MCF 10A (cell line): ENCODE measurements around the gene GEMIN4. TPM values are rescaled to one million over a fixed set of nuclear protein-coding genes. Genes with fewer than 3 reads are reported as not detected.

Experiments
- BruUV-seq: library from RNA; stranded (reverse); fragments of 400-500 nt; replicated peaks from 2 replicates; lab custom pipeline; 2021; lab: Mats Ljungman, UMichigan
- CTCF ChIA-PET: fragments of 300-600 bp; sonication (Branson Sonifier 250); formaldehyde crosslinking; extraction: SDS; loops from one replicate; lab custom pipeline; 2021; ENCODE audit warnings: antibody characterized with exemption, inconsistent platforms; lab: Yijun Ruan, JAX
- POLR2A ChIA-PET: fragments of 300-600, 350-650 bp; sonication (Branson Sonifier 250); formaldehyde crosslinking; extraction: SDS; loops from one replicate; lab custom pipeline; 2020; ENCODE audit warnings: antibody characterized with exemption, inconsistent platforms; lab: Yijun Ruan, JAX
- DNase-seq: peaks from one replicate; pipeline ENCODE4 v3.0.0-alpha.2; 2018; ENCODE audit not compliant: unreplicated experiment
- H3K27ac Mint-ChIP-seq: one replicate; pipeline ENCODE4 v1.8.0; 2022; ENCODE audit warnings: mild to moderate bottlenecking, low read depth, mixed read lengths; ENCODE audit not compliant: unreplicated experiment
- H3K27me3 Mint-ChIP-seq: one replicate; pipeline ENCODE4 v1.8.0; 2022; ENCODE audit warnings: mixed read lengths; ENCODE audit not compliant: insufficient read depth, unreplicated experiment
- H3K36me3 Mint-ChIP-seq: one replicate; pipeline ENCODE4 v1.8.0; 2022; ENCODE audit warnings: mild to moderate bottlenecking, moderate library complexity, mixed read lengths; ENCODE audit not compliant: insufficient read depth, unreplicated experiment
- H3K4me1 Mint-ChIP-seq: one replicate; pipeline ENCODE4 v1.8.0; 2022; ENCODE audit warnings: mixed read lengths; ENCODE audit not compliant: insufficient read depth, unreplicated experiment
- H3K4me3 Mint-ChIP-seq: one replicate; pipeline ENCODE4 v1.8.0; 2022; ENCODE audit warnings: mild to moderate bottlenecking, moderate library complexity, mixed read lengths; ENCODE audit not compliant: unreplicated experiment
- H3K9me3 Mint-ChIP-seq: one replicate; pipeline ENCODE4 v1.8.0; 2022; ENCODE audit warnings: mixed read lengths; ENCODE audit not compliant: unreplicated experiment
- intact Hi-C: fragments of 100-400 bp; cut with micrococcal nuclease; formaldehyde crosslinking; loops from 2 replicates; pipeline ENCODE4 v1.14.1; 2022
- total RNA-seq: library from RNA; stranded (reverse); gene quantifications from 2 replicates; pipeline ENCODE4 v1.2.3, GENCODE V29; 2022
- TF ChIP-seq, protein P1 (sequence below): fragments of 200-600 bp; IDR thresholded peaks from one replicate; pipeline ENCODE4 v1.8.0; 2022; ENCODE audit warnings: antibody characterized with exemption, mild to moderate bottlenecking; ENCODE audit not compliant: unreplicated experiment

The GEMIN4 gene
- total RNA-seq, 1 experiment from 2014 or later = 24.1 TPM

DNA sequence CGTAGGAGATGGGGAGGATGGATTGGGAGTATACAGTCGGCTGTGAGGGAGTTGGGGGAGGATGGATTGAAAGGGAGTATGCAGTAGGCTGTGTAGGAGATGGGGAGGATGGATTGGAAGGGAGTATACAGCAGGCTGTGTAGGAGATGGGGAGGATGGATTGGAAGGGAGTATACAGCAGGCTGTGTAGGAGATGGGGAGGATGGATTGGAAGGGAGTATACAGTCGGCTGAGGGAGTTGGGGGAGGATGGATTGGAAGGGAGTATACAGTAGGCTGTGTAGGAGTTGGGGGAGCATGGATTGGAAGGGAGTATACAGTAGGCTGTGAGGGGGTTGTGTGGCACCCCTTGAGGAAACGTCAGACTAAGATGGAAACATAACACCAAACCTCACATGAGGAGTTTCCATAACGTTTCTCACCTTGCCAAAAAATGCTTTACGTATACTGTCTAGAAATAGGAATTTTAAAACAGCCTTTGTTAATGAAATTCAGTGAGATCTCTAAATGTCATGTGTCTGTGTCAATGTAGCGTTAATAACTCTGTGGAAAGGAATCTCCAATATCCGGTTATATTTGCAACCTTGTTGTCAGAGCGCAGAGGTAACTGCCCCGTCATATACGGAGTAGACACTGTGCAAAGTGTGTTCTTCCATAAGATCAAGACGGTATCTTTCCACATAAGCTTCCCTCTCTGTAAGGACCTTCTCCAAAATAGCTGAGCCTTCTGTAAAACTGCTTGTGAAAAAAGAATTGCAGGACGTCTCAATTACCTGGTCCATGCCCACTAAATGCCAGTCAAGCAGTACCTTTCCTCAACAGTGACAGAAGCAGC, 31.1 kb downstream of the GEMIN4 start:
- Mint-ChIP-seq H3K9me3 (no peaks in the 10 kb centered on the region), H3K4me1 (peaks cover 25% of the 10 kb centered on the region), H3K27ac (peak overlapping the region; percentile 50), H3K27me3 (no peaks in the 10 kb centered on the region), H3K36me3 (peaks cover 13% of the 10 kb centered on the region), H3K4me3 (no peak overlapping the region)
- BruUV-seq = no TSS peak
- TF ChIP-seq, protein P1, sequence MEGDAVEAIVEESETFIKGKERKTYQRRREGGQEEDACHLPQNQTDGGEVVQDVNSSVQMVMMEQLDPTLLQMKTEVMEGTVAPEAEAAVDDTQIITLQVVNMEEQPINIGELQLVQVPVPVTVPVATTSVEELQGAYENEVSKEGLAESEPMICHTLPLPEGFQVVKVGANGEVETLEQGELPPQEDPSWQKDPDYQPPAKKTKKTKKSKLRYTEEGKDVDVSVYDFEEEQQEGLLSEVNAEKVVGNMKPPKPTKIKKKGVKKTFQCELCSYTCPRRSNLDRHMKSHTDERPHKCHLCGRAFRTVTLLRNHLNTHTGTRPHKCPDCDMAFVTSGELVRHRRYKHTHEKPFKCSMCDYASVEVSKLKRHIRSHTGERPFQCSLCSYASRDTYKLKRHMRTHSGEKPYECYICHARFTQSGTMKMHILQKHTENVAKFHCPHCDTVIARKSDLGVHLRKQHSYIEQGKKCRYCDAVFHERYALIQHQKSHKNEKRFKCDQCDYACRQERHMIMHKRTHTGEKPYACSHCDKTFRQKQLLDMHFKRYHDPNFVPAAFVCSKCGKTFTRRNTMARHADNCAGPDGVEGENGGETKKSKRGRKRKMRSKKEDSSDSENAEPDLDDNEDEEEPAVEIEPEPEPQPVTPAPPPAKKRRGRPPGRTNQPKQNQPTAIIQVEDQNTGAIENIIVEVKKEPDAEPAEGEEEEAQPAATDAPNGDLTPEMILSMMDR = no peak
- POLR2A ChIA-PET = interaction anchor here (0.6 to 1.9 kb wide), 4 partner anchors 9 to 276 kb away, joined by 3 to 16 read pairs (median 6); partner anchors contain the start of genes TIMM22 and TLCD3A
- DNase-seq = no peak
- intact Hi-C loops = no loop called here
- CTCF ChIA-PET = no interaction called here

DNA sequence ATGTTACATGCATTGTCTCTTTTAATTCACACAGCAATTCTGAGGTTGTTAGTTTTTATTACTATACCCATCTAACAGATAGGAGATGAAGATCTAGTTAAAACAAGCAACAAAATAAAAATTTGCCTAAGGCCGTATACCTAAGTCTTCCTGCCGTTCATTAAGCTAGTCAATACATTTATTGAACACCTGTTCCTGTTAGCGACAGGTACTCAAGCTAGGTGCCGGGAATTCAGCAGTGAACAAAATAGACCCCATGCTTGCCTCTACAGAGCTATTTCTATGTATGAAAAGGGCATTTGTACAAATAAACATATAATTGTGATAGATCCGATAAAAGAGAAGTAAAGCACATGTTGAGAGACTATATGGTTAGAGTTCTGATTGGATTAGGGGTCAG, 34.0 kb downstream of the GEMIN4 start:
- Mint-ChIP-seq H3K36me3 (peaks cover 19% of the 10 kb centered on the region), H3K4me3 (no peak overlapping the region), H3K9me3 (no peaks in the 10 kb centered on the region), H3K27ac (no peak overlapping the region), H3K4me1 (peaks cover 25% of the 10 kb centered on the region), H3K27me3 (no peaks in the 10 kb centered on the region)
- TF ChIP-seq, protein P1 = no peak
- ChIA-PET POLR2A (interaction anchor here (0.8 to 5.5 kb wide), 4 partner anchors 11 to 27 kb away, joined by 4 to 45 read pairs (median 16); no protein-coding TSS in a partner anchor), CTCF (interaction anchor here (0.8 to 1.0 kb wide), 2 partner anchors 13 to 15 kb away, joined by 3 read pairs; no protein-coding TSS in a partner anchor)
- BruUV-seq = no TSS peak
- intact Hi-C loops = loop anchor here (5.0 kb wide), 1 partner anchor 34 kb away; the partner anchor contains the start of gene GEMIN4
- DNase-seq = no peak

DNA sequence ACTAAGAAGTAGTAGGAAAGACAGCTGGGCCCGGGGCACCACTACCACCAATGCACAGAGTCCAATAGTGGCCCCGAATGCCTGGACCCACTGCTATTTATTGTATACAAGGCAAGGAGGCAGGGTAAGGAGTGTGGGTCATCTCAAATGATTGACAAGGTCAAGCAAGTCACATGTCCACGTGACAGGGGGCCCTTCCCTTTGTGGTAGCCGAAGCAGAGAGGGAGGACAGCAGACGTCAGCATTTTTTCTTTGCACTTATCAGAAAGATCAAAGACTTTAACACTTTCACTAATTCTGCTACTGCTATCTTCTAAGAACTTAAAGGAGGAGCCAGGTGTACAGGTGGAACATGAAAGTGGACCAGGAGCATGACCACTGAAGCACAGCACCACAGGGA, 43.9 kb downstream of the GEMIN4 start:
- Mint-ChIP-seq H3K36me3 (peaks cover 44% of the 10 kb centered on the region), H3K4me1 (no peaks in the 10 kb centered on the region), H3K4me3 (no peak overlapping the region), H3K9me3 (no peaks in the 10 kb centered on the region), H3K27me3 (no peaks in the 10 kb centered on the region), H3K27ac (peak overlapping the region; percentile 39)
- intact Hi-C loops = no loop called here
- TF ChIP-seq, protein P1 = no peak
- no peak for DNase-seq
- POLR2A ChIA-PET = no interaction called here
- no TSS peak for BruUV-seq
- CTCF ChIA-PET = interaction anchor here (0.5 kb wide), 1 partner anchor 21 kb away, joined by 3 read pairs; no protein-coding TSS in a partner anchor

DNA sequence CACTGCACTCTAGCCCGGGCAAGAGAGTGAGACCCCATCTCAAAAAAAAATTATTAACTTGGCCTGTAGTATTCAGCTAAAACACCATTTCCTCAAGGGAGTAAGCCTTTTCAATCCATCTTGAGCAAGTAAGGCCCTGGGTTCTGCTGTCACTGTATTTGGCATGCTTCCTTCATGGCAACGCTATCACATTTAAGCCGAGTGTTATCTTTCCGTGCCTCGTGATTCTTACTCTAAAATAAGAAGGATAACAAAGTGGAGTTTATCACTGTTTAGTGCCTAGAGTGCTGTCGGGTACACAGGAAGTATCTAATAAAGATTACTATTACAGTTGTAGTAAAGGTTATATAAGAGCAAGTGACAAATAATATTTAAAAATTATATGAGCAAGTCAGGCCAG, 46.2 kb downstream of the GEMIN4 start:
- H3K9me3 Mint-ChIP-seq = no peaks in the 10 kb centered on the region
- H3K27me3 Mint-ChIP-seq = no peaks in the 10 kb centered on the region
- no peaks in the 10 kb centered on the region for H3K4me1 Mint-ChIP-seq
- CTCF ChIA-PET = interaction anchor here (2.5 kb wide), 1 partner anchor 294 kb away, joined by 18 read pairs; no protein-coding TSS in a partner anchor
- intact Hi-C loops = no loop called here
- peaks cover 37% of the 10 kb centered on the region for H3K36me3 Mint-ChIP-seq
- POLR2A ChIA-PET = interaction anchor here (2.3 kb wide), 1 partner anchor 8 kb away, joined by 10 read pairs; the partner anchor contains the start of gene VPS53
- no peak for DNase-seq
- TF ChIP-seq, protein P1 = no peak
- no peak overlapping the region for H3K4me3 Mint-ChIP-seq
- BruUV-seq = no TSS peak
- no peak overlapping the region for H3K27ac Mint-ChIP-seq
